Lung (tissue), 12 donors: ENCODE results near the gene YBX2. TPM values are rescaled to one million over a fixed set of nuclear protein-coding genes. Genes with fewer than 3 reads are reported as not detected.

Experiments
- ATAC-seq: fragments of 200-7000 bp; cut with Tn5 transposase; one replicate; pipeline ENCODE4 v1.9.1; 2020; ENCODE audit warnings: moderate number of reproducible peaks; ENCODE audit not compliant: insufficient read depth, low FRiP score
- DNase-seq, 3 donors: peaks; one replicate each; pipeline ENCODE4 v3.0.0-alpha.2; 2013 to 2017
- H3K27ac ChIP-seq, 2 donors: one replicate each; pipeline ENCODE4 v1.5.1; 2013; ENCODE audit warnings: mild to moderate bottlenecking in 2 of 2, moderate library complexity in 2 of 2, control low read depth in 1 of 2, inconsistent platforms in 1 of 2, low read depth in 1 of 2, low read length in 1 of 2
- H3K27me3 ChIP-seq, 3 donors: one replicate each; pipeline ENCODE4 v1.5.1; 2013; ENCODE audit warnings: low read length in 2 of 3; ENCODE audit not compliant: control insufficient read depth in 3 of 3, insufficient read depth in 3 of 3
- H3K36me3 ChIP-seq, 4 donors: one replicate each; pipeline ENCODE4 v1.5.1; 2013; ENCODE audit warnings: low read length in 4 of 4, mild to moderate bottlenecking in 1 of 4, moderate library complexity in 1 of 4; ENCODE audit not compliant: control insufficient read depth in 4 of 4, insufficient read depth in 4 of 4
- H3K4me1 ChIP-seq, 5 donors: one replicate each; pipeline ENCODE4 v1.5.1; 2013; ENCODE audit warnings: low read length in 5 of 5, mild to moderate bottlenecking in 2 of 5, moderate library complexity in 1 of 5; ENCODE audit not compliant: control insufficient read depth in 5 of 5, insufficient read depth in 5 of 5
- H3K4me3 ChIP-seq: one replicate; pipeline ENCODE4 v1.5.1; 2013; ENCODE audit warnings: mild to moderate bottlenecking, control low read depth, moderate library complexity
- H3K9ac ChIP-seq, 2 donors: one replicate each; pipeline ENCODE4 v1.5.1; 2013; ENCODE audit warnings: low read length in 2 of 2, control low read depth in 1 of 2; ENCODE audit not compliant: insufficient read depth in 1 of 2
- H3K9me3 ChIP-seq, 4 donors: one replicate each; pipeline ENCODE4 v1.5.1; 2013; ENCODE audit warnings: low read length in 3 of 4, mild to moderate bottlenecking in 1 of 4, moderate library complexity in 1 of 4; ENCODE audit not compliant: control insufficient read depth in 4 of 4, insufficient read depth in 3 of 4
- CTCF ChIP-seq: IDR thresholded peaks from 2 replicates; pipeline ENCODE4 v1.5.1; 2012; ENCODE audit warnings: mild to moderate bottlenecking; ENCODE audit errors: control extremely low read depth, extremely low read depth
- WGBS, 2 donors: extraction: QIAGEN DNeasy Blood & Tissue Kit; methylation state at CpG; one replicate each; pipeline ENCODE4 v1.1.7; 2013; 5-methylcytosine and 5-hydroxymethylcytosine counted together
- polyA plus RNA-seq, 2 donors: library from polyadenylated mRNA; stranded (reverse); fragments of 200-250 nt; gene quantifications; one replicate each; pipeline ENCODE4 v1.2.1, GENCODE V29; 2013
- total RNA-seq, 2 donors: library from RNA; depleted of rRNA in 1 of 2; stranded (reverse); fragments of >200 nt in 1 of 2; gene quantifications; one replicate each; pipeline ENCODE4 v1.2.1, GENCODE V29; 2014 to 2021
- donor health status: control.
- donor health status: control.
- donor health status: Bipolar disorder and iron deficiency.
- donor health status: healthy.
- donor health status: DM: yes; HTN: yes; CAD: no.

The YBX2 gene
- total and polyA plus RNA-seq, 4 donors, result 0.03 to 0.57 (median 0.40) TPM

GRCh38 chr17:7260151-7260550 lies 34.3 kb downstream of the YBX2 start:
- H3K4me3 ChIP-seq, result no peak overlapping the region
- 69 to 82% methylated on average over 4 of the region's 4 CpGs for WGBS, 2 donors
- H3K27me3 ChIP-seq, result peaks cover 0 to 23% (median 18%) of the 10 kb centered on the region in 3 donors
- H3K4me1 ChIP-seq, result peaks cover 0 to 11% (median 0%) of the 10 kb centered on the region in 5 donors
- H3K27ac ChIP-seq, result peak overlapping the region in 1 of 2 donors; percentile 79
- no peaks in the 10 kb centered on the region for H3K9me3 ChIP-seq
- H3K9ac ChIP-seq, result peak overlapping the region in 1 of 2 donors; percentile 31
- DNase-seq (no peak), ATAC-seq (no peak)
- TF ChIP-seq CTCF, result no peak
- peaks cover 0 to 18% (median 7%) of the 10 kb centered on the region in 4 donors for H3K36me3 ChIP-seq

DNA sequence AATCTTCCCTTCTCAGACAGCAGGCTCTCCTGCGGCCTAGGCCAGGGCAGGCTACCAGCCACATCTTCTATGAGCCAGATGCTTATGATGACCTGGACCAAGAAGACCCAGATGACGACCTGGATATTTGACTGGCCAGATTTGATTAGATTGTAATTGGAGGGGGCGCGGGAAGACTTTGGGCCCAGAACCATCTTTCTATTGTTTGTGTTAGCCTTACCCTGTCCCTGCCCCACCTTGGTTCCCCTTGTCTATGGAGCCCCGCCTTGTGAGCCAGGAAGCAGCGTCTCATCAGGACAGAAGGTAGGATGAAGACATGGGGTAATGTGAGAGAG lies 34.9 kb downstream of the YBX2 start:
- peaks cover 0 to 11% (median 0%) of the 10 kb centered on the region in 5 donors for H3K4me1 ChIP-seq
- DNase-seq, result no peak
- no peak overlapping the region for H3K9ac ChIP-seq
- H3K27ac ChIP-seq, result peak overlapping the region in 1 of 2 donors; percentile 23
- peaks cover 0 to 22% (median 18%) of the 10 kb centered on the region in 3 donors for H3K27me3 ChIP-seq
- H3K9me3 ChIP-seq, result no peaks in the 10 kb centered on the region
- TF ChIP-seq CTCF, result no peak
- no peak for ATAC-seq
- H3K4me3 ChIP-seq, result no peak overlapping the region
- 92 to 94% methylated on average over 6 of the region's 6 CpGs for WGBS, 2 donors
- H3K36me3 ChIP-seq, result peaks cover 0 to 23% (median 9%) of the 10 kb centered on the region in 4 donors

- H3K9ac ChIP-seq, result no peak overlapping the region
- peaks cover 0 to 29% (median 12%) of the 10 kb centered on the region in 4 donors for H3K36me3 ChIP-seq
- no peak for DNase-seq
These were observed 35.5 kb downstream of the YBX2 start for GRCh38 chr17:7258731-7259554.

More at GRCh38 chr17:7258731-7259554, 35.5 kb downstream of the YBX2 start:
- H3K4me3 ChIP-seq, result no peak overlapping the region
- peak; percentile 21 for ATAC-seq
- 64 to 72% methylated on average over 7 of the region's 7 CpGs for WGBS, 2 donors
- H3K27ac ChIP-seq, result peak overlapping the region in 1 of 2 donors; percentile 23
- no peaks in the 10 kb centered on the region for H3K9me3 ChIP-seq
- H3K27me3 ChIP-seq, result peaks cover 0 to 20% (median 18%) of the 10 kb centered on the region in 3 donors
- TF ChIP-seq CTCF, result no peak
- peaks cover 0 to 11% (median 0%) of the 10 kb centered on the region in 5 donors for H3K4me1 ChIP-seq
